Upper lobe of left lung (tissue), 4 donors: Measurements from ENCODE around the gene HCAR3.

Experiments
- CTCF ChIP-seq, 6 experiments: fragments of 450-650 bp in 4 of 6; fragments of 200-600 bp in 2 of 6; sonication (generic) in 2 of 6; IDR thresholded peaks; one replicate each; pipeline ENCODE4 v1.5.1; 2016 to 2019; ENCODE audit warnings: antibody characterized with exemption in 6 of 6
- POLR2A ChIP-seq, 4 donors: fragments of 450-650 bp; IDR thresholded peaks; one replicate each; pipeline ENCODE4 v1.5.1; 2016 to 2017; ENCODE audit warnings: antibody characterized with exemption in 4 of 4, mild to moderate bottlenecking in 2 of 4
- POLR2AphosphoS5 ChIP-seq, 2 donors: sonication (generic); formaldehyde crosslinking; IDR thresholded peaks; one replicate each; pipeline ENCODE4 v1.5.1; 2017; ENCODE audit warnings: antibody characterized with exemption in 2 of 2

- TF ChIP-seq POLR2A (IDR thresholded peaks at IDR 0.05) (no peak), CTCF (IDR thresholded peaks at IDR 0.05) (no peak), POLR2AphosphoS5 (IDR thresholded peaks at IDR 0.05) (no peak)
Observed at GRCh38 chr12:122721057-122721545, 4.5 kb upstream of the HCAR3 start.
